IPS-20b (cell line): Measurements from ENCODE around the gene SMYD1.
A peak's percentile ranks its signal among the peaks of the same experiment; 100 is the strongest.

ENCODE experiments used
- H3K27ac ChIP-seq: one replicate; pipeline ENCODE4 v1.5.1; 2013; ENCODE audit warnings: low read length
- H3K27me3 ChIP-seq: 2 replicates; pipeline ENCODE4 v1.6.1; 2013; ENCODE audit warnings: mild to moderate bottlenecking, low read length, inconsistent platforms; ENCODE audit not compliant: insufficient read depth
- H3K36me3 ChIP-seq: 2 replicates; pipeline ENCODE4 v1.6.1; 2013; ENCODE audit warnings: low read depth, mild to moderate bottlenecking, inconsistent platforms, low read length, moderate library complexity; ENCODE audit not compliant: insufficient read depth
- H3K4me1 ChIP-seq: 2 replicates; pipeline ENCODE4 v1.6.1; 2013; ENCODE audit warnings: mild to moderate bottlenecking, control low read depth, inconsistent platforms, low read length, moderate library complexity; ENCODE audit not compliant: insufficient read depth
- H3K4me3 ChIP-seq: 2 replicates; pipeline ENCODE4 v1.5.1; 2013; ENCODE audit warnings: mild to moderate bottlenecking, low read length, inconsistent platforms
- H3K9ac ChIP-seq: 2 replicates; pipeline ENCODE4 v1.6.1; 2013; ENCODE audit warnings: low read depth, mild to moderate bottlenecking, inconsistent platforms, low read length, moderate library complexity
- H3K9me3 ChIP-seq: 2 replicates; pipeline ENCODE4 v1.6.1; 2013; ENCODE audit warnings: mild to moderate bottlenecking, low read depth, low read length, inconsistent platforms; ENCODE audit not compliant: insufficient read depth

SMYD1 gene

GRCh38 chr2:88057437-88057844 is 10.2 kb upstream of the SMYD1 start:
- Histone ChIP-seq H3K36me3 (peaks cover 10% of the 10 kb centered on the region; the same call in 1 of the 2 replicates), H3K9me3 (no peaks in the 10 kb centered on the region), H3K4me1 (peaks cover 8% of the 10 kb centered on the region; the same call in 1 of the 2 replicates), H3K9ac (no peak overlapping the region), H3K4me3 (no peak overlapping the region), H3K27ac (no peak overlapping the region), H3K27me3 (no peaks in the 10 kb centered on the region)

GRCh38 chr2:88058191-88058590 is 9.4 kb upstream of the SMYD1 start:
- H3K27me3 ChIP-seq = no peaks in the 10 kb centered on the region

GRCh38 chr2:88059979-88060906 is 7.4 kb upstream of the SMYD1 start:
- Histone ChIP-seq H3K27me3 (no peaks in the 10 kb centered on the region), H3K36me3 (no peaks in the 10 kb centered on the region), H3K4me1 (peaks cover 4% of the 10 kb centered on the region; the same call in 1 of the 2 replicates), H3K27ac (no peak overlapping the region), H3K9me3 (no peaks in the 10 kb centered on the region), H3K4me3 (no peak overlapping the region), H3K9ac (no peak overlapping the region)

More at GRCh38 chr2:88058191-88058590, 9.4 kb upstream of the SMYD1 start:
- Histone ChIP-seq H3K36me3 (peaks cover 3% of the 10 kb centered on the region; the same call in 1 of the 2 replicates), H3K27ac (no peak overlapping the region), H3K9ac (no peak overlapping the region), H3K4me1 (peaks cover 8% of the 10 kb centered on the region; the same call in 1 of the 2 replicates), H3K4me3 (no peak overlapping the region), H3K9me3 (no peaks in the 10 kb centered on the region)

GRCh38 chr2:88060907-88061275 is 6.7 kb upstream of the SMYD1 start:
- Histone ChIP-seq H3K9me3 (no peaks in the 10 kb centered on the region), H3K4me1 (peaks cover 4% of the 10 kb centered on the region; the same call in 1 of the 2 replicates), H3K27ac (no peak overlapping the region), H3K9ac (no peak overlapping the region), H3K27me3 (no peaks in the 10 kb centered on the region), H3K36me3 (no peaks in the 10 kb centered on the region), H3K4me3 (no peak overlapping the region)

- H3K27ac ChIP-seq = no peak overlapping the region
- no peaks in the 10 kb centered on the region for H3K9me3 ChIP-seq
- no peaks in the 10 kb centered on the region for H3K36me3 ChIP-seq
- no peaks in the 10 kb centered on the region for H3K27me3 ChIP-seq
- H3K9ac ChIP-seq = no peak overlapping the region
- no peaks in the 10 kb centered on the region; the same call in 1 of the 2 replicates for H3K4me1 ChIP-seq
- H3K4me3 ChIP-seq = no peak overlapping the region
These were observed 6.3 kb upstream of the SMYD1 start for GRCh38 chr2:88061295-88061694.

GRCh38 chr2:88066543-88066942 is 1.1 kb upstream of the SMYD1 start:
- Histone ChIP-seq H3K27ac (no peak overlapping the region), H3K9ac (no peak overlapping the region), H3K36me3 (no peaks in the 10 kb centered on the region), H3K4me3 (no peak overlapping the region), H3K4me1 (peaks cover 3% of the 10 kb centered on the region; the same call in 1 of the 2 replicates), H3K9me3 (no peaks in the 10 kb centered on the region), H3K27me3 (no peaks in the 10 kb centered on the region)

GRCh38 chr2:88067189-88067588 is 436 bp upstream of the SMYD1 start:
- H3K27ac ChIP-seq = no peak overlapping the region
- no peak overlapping the region for H3K9ac ChIP-seq
- H3K4me3 ChIP-seq = no peak overlapping the region
- H3K4me1 ChIP-seq = peaks cover 3% of the 10 kb centered on the region; the same call in 1 of the 2 replicates
- H3K36me3 ChIP-seq = no peaks in the 10 kb centered on the region
- no peaks in the 10 kb centered on the region for H3K27me3 ChIP-seq
- no peaks in the 10 kb centered on the region for H3K9me3 ChIP-seq

- H3K4me3 ChIP-seq = no peak overlapping the region
- H3K4me1 ChIP-seq = peaks cover 3% of the 10 kb centered on the region; the same call in 1 of the 2 replicates
- H3K27ac ChIP-seq = no peak overlapping the region
- H3K36me3 ChIP-seq = no peaks in the 10 kb centered on the region
- H3K9ac ChIP-seq = no peak overlapping the region
- no peaks in the 10 kb centered on the region for H3K9me3 ChIP-seq
- H3K27me3 ChIP-seq = no peaks in the 10 kb centered on the region
These were observed 419 bp downstream of the SMYD1 start for GRCh38 chr2:88068044-88068443.

GRCh38 chr2:88069117-88069516 is 1.5 kb downstream of the SMYD1 start:
- Histone ChIP-seq H3K27me3 (no peaks in the 10 kb centered on the region), H3K4me1 (peaks cover 3% of the 10 kb centered on the region; the same call in 1 of the 2 replicates), H3K9me3 (no peaks in the 10 kb centered on the region), H3K4me3 (no peak overlapping the region), H3K36me3 (no peaks in the 10 kb centered on the region), H3K27ac (no peak overlapping the region), H3K9ac (no peak overlapping the region)

GRCh38 chr2:88070055-88070454 is 2.4 kb downstream of the SMYD1 start:
- Histone ChIP-seq H3K9ac (no peak overlapping the region), H3K4me1 (peaks cover 3% of the 10 kb centered on the region; the same call in 1 of the 2 replicates), H3K4me3 (no peak overlapping the region), H3K27me3 (no peaks in the 10 kb centered on the region), H3K36me3 (no peaks in the 10 kb centered on the region), H3K9me3 (no peaks in the 10 kb centered on the region), H3K27ac (no peak overlapping the region)

GRCh38 chr2:88071365-88071764 is 3.7 kb downstream of the SMYD1 start:
- Histone ChIP-seq H3K4me1 (peaks cover 3% of the 10 kb centered on the region; the same call in 1 of the 2 replicates), H3K4me3 (no peak overlapping the region), H3K36me3 (no peaks in the 10 kb centered on the region), H3K27ac (peak overlapping the region; percentile 11), H3K27me3 (no peaks in the 10 kb centered on the region), H3K9me3 (no peaks in the 10 kb centered on the region), H3K9ac (no peak overlapping the region)

- H3K27ac ChIP-seq = no peak overlapping the region
- H3K4me1 ChIP-seq = no peaks in the 10 kb centered on the region
- H3K27me3 ChIP-seq = no peaks in the 10 kb centered on the region
- H3K9ac ChIP-seq = no peak overlapping the region
- H3K9me3 ChIP-seq = no peaks in the 10 kb centered on the region
- H3K36me3 ChIP-seq = no peaks in the 10 kb centered on the region
- H3K4me3 ChIP-seq = no peak overlapping the region
These were observed 6.5 kb downstream of the SMYD1 start for GRCh38 chr2:88074150-88074549.
